T-helper 1 cell treated with Interleukin-12 subunit alpha and Interleukin-12 subunit beta and Interleukin-4 antibody, amounts not matched to agents 30 μg/mL and 1 μg/mL, for 36 hours (primary cell): ENCODE data around the gene CLDN5.
"Not testable (repeated sequence)": the region's sequence is repeated elsewhere in the genome, so short reads cannot be mapped to it uniquely, and the experiment has no call there.

Source experiments
- H3K27ac Mint-ChIP-seq: one replicate; pipeline ENCODE4 v1.8.0; 2021; ENCODE audit warnings: mild to moderate bottlenecking, mixed read lengths
- H3K27me3 Mint-ChIP-seq: one replicate; pipeline ENCODE4 v1.8.0; 2021; ENCODE audit warnings: low read depth, mixed read lengths
- H3K36me3 Mint-ChIP-seq: one replicate; pipeline ENCODE4 v1.8.0; 2021; ENCODE audit warnings: low read depth, mixed read lengths
- H3K4me1 Mint-ChIP-seq: one replicate; pipeline ENCODE4 v1.8.0; 2021; ENCODE audit warnings: low read depth, mixed read lengths
- H3K4me3 Mint-ChIP-seq: one replicate; pipeline ENCODE4 v1.8.0; 2021; ENCODE audit warnings: mild to moderate bottlenecking, moderate library complexity, mixed read lengths
- H3K9me3 Mint-ChIP-seq: one replicate; pipeline ENCODE4 v1.8.0; 2021; ENCODE audit warnings: mixed read lengths

CLDN5 gene

DNA sequence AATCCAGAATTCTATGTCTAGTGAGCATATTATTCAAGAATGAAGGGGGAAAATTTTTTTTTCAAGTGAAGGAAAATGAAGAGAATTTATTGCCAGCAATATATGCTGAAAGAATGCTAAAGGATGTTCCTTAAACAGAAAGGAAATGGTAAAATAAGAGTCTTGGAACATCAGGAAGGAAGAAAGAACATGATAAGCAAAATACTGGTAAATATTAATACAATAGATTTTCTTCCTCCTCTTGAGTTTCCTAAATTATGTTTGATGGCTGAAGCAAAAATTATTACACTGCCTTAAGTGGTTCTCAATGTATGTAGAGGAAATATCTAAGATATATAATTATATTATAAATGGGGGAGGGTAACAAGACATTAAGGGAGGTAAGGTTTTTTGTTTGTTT is 9.6 kb upstream of the CLDN5 start:
- Mint-ChIP-seq H3K27ac (no peak overlapping the region), H3K27me3 (peaks cover 11% of the 10 kb centered on the region), H3K36me3 (no peaks in the 10 kb centered on the region), H3K9me3 (no peaks in the 10 kb centered on the region), H3K4me3 (no peak overlapping the region), H3K4me1 (no peaks in the 10 kb centered on the region)

DNA sequence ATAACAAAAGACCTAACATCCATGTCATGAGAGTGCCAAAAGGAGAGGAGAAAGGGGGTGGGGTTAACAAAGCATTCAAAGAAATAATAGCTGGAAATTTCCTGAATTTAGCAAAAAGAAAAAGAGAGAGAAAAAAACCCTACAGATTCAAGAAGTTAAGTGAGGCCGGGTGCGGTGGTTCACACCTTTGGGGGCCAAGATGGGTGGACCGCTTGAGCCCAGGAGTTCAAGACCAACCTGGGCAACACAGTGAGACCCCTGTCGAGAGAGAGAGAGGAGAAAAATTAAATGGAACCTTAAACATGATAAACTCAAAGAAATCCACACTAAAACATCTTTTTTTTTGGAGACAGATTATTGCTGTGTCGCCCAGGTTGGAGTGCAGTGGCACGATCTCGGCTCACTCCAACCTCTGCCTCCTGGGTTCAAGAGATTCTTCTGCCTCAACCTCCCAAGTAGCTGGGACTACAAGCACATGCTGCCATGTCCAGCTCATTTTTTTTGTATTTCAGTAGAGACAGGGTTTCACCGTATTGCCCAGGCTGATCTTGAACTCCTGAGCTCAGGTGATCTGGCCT is 8.9 kb upstream of the CLDN5 start:
- Mint-ChIP-seq H3K27me3 (peaks cover 11% of the 10 kb centered on the region), H3K4me1 (no peaks in the 10 kb centered on the region), H3K27ac (no peak overlapping the region), H3K36me3 (no peaks in the 10 kb centered on the region), H3K4me3 (no peak overlapping the region), H3K9me3 (no peaks in the 10 kb centered on the region)

DNA sequence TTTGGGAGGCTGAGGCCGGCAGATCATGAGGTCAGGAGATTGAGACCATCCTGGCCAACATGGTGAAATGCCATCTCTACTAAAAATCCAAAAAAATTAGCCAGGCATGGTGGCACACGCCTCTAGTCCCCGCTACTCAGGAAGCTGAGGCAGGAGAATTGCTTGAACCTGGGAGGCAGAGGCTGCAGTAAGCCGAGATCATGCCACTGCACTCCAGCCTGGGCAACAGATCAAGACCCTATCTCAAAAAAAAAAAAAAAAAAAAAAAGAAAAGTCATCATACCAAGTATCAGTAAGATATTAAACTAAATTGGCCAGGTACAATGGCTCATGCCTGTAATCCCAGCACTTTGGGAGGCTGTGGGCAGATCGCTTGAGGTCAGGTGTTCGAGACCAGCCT is 7.1 kb upstream of the CLDN5 start:
- peaks cover 15% of the 10 kb centered on the region for H3K27me3 Mint-ChIP-seq
- H3K36me3 Mint-ChIP-seq, H3K4me1 Mint-ChIP-seq, H3K9me3 Mint-ChIP-seq, H3K4me3 Mint-ChIP-seq, H3K27ac Mint-ChIP-seq: not testable (repeated sequence)

DNA sequence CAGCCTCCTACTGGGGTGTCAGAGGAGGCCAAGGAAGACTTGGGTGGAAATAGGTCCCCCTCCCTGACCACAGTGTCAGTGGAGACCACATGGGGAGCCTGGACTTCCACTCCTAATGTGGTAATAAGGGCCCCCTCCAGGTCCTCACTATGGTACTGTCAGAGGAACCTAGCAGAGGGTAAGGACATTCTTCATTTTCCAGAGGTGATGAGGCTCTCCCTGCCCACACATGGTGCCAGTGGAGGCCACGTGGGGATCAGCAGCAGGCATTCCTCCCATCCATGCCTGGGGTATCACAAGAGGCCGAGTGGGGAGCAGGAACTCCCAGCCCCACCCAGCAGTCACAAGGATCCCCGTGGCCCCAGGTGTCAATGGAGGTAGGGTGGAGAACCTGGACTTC is 6.5 kb upstream of the CLDN5 start:
- H3K36me3 Mint-ChIP-seq, result no peaks in the 10 kb centered on the region
- H3K4me3 Mint-ChIP-seq, result no peak overlapping the region
- H3K27ac Mint-ChIP-seq, result no peak overlapping the region
- peaks cover 18% of the 10 kb centered on the region for H3K27me3 Mint-ChIP-seq
- no peaks in the 10 kb centered on the region for H3K4me1 Mint-ChIP-seq
- no peaks in the 10 kb centered on the region for H3K9me3 Mint-ChIP-seq

DNA sequence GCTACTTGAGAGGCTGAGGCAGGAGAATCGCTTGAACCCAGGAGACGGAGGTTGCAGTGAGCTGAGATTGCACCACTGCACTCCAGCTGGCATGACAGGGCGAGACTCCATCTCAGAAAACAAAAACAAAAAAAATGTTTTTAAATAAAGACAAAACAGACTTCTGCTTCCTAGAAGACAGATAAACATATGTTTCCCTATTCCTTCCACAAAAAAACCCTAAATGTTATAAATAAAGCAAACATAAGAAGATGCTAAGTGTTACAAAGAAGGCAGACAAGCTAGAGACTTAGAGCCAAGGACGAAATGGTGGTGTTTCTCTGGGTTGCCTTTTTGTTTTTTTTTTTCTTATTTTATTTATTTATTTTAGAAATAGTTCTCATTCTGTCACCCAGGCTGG is 5.6 kb upstream of the CLDN5 start:
- Mint-ChIP-seq H3K27ac (no peak overlapping the region), H3K36me3 (no peaks in the 10 kb centered on the region), H3K4me1 (peaks cover under 1% of the 10 kb centered on the region), H3K9me3 (no peaks in the 10 kb centered on the region), H3K27me3 (peaks cover 22% of the 10 kb centered on the region), H3K4me3 (no peak overlapping the region)

DNA sequence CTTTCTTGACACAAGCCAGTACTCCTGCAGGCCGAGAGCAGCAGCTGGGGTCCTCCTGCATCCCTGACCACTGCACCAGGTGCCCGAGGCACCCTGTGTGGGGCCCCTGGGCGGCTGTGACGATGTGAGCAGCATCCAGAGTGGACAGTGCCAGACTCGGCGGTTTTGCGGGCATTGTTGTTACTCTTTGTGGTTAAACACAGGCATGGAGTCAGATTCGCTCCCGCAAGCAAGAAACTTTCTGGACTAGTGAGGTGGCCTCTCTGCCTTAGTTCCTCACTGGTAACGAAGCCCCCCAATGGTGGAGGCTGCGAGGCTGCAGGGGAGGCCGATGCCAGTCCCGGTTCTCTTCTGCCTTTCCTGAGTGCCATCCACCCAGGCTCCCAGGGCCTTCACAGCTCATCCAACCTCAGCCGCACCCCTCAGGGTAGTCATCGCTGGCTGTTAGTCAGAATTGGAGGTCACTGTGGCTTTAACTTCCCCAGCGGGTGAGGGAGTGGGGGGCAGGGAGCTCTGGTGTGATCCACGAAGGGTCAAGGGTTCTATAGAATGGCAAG is 3.7 kb upstream of the CLDN5 start:
- Mint-ChIP-seq H3K4me3 (no peak overlapping the region), H3K36me3 (no peaks in the 10 kb centered on the region), H3K4me1 (peaks cover 3% of the 10 kb centered on the region), H3K27ac (no peak overlapping the region), H3K27me3 (peaks cover 21% of the 10 kb centered on the region), H3K9me3 (no peaks in the 10 kb centered on the region)

DNA sequence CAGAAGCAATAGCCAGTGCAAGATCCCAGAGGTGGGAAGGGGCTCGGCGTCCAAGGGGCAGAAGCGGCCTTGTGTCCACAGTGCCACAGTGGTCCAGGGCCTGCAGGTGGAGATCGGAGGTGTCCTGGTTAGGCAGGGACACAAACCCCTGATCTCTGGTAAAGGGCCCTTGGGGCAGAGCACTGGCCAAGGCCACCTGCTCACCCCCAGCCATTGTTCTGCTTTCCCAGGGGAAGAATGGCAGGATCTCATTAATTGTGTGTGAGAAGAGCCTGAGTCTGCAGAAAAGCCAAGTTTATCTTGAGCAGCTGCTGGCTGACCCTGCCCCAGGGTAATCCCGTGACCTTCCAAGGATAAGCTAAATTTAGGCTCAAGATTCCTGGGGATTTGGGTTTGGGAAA is 3.1 kb upstream of the CLDN5 start:
- peaks cover 21% of the 10 kb centered on the region for H3K27me3 Mint-ChIP-seq
- H3K4me3 Mint-ChIP-seq, result no peak overlapping the region
- H3K4me1 Mint-ChIP-seq, result peaks cover 6% of the 10 kb centered on the region
- no peak overlapping the region for H3K27ac Mint-ChIP-seq
- no peaks in the 10 kb centered on the region for H3K9me3 Mint-ChIP-seq
- no peaks in the 10 kb centered on the region for H3K36me3 Mint-ChIP-seq

DNA sequence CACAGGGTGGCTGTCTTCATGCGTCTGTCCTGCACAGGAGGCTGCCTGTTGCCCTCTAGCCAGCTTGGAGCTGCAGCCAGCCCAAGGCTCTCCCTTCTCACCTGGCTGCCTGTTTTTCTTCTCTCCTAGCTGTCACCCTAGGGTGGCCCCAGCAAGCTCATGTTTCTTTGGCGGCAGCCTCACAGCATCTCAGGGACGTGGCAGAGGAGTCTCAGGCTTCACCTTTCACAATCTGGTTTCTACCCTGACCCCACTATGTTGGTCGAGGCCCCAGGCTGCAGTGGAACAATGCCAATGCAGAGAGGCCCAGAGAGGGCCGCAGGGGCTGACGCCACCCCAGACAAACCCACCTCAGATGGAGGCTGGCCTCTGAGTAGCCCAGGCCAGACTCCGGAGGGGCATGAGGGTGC is 2.5 kb upstream of the CLDN5 start:
- Mint-ChIP-seq H3K36me3 (no peaks in the 10 kb centered on the region), H3K4me1 (peaks cover 6% of the 10 kb centered on the region), H3K27ac (no peak overlapping the region), H3K4me3 (no peak overlapping the region), H3K9me3 (no peaks in the 10 kb centered on the region), H3K27me3 (peaks cover 21% of the 10 kb centered on the region)

DNA sequence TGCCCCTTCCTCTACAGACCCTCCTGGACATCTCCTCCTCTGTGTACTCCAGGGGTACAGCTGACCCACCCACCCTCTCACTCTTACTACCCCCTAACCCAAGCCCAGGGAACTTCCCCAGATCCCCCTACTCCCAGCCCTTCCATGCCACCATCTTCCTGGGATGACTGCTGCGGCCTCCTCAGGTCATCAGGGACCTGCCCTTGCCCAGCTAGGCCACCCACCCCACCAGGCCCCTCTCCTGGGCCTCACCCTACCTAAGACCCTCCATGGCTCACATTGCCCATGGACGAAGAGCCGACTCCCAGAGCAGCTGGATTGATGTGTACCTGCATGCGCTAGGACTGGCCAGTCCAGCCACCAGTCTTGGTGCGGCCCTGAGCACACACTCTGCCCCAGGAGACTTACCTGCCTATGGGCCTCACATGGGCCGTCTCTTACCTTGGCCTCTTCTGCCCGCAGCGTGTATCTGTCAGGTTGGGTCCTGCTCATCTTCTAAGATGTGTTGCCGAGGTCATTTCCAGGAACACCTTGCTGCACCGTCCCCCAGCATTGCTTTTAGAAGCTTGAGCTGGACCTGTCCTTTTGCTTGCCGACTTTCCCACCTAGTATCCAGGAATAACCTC is 2.0 kb upstream of the CLDN5 start:
- Mint-ChIP-seq H3K36me3 (no peaks in the 10 kb centered on the region), H3K27me3 (peaks cover 21% of the 10 kb centered on the region), H3K4me1 (peaks cover 6% of the 10 kb centered on the region), H3K9me3 (no peaks in the 10 kb centered on the region), H3K27ac (no peak overlapping the region), H3K4me3 (no peak overlapping the region)

DNA sequence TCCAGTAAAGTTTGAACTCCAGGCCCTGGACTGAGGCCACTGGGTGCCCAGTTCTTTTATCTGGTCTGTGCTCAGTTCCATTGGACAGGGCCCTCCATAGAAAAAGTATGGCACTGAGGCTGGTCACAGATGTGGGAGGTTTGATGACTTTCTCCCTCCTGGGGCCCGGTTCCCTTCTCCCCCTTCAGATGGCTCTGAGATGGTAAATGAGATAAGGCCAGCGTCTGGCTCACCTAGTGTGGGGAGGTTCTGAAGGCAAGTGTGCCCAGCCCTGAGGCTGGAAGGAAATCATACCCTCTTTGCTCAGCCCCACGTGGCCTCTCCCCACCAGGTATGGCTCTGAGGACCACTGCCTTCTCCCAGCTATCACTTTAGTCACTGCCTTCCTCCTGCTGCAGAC is 1.5 kb upstream of the CLDN5 start:
- peaks cover 1% of the 10 kb centered on the region for H3K36me3 Mint-ChIP-seq
- H3K27ac Mint-ChIP-seq, result no peak overlapping the region
- peak overlapping the region; percentile 33 for H3K4me3 Mint-ChIP-seq
- peaks cover 6% of the 10 kb centered on the region for H3K4me1 Mint-ChIP-seq
- no peaks in the 10 kb centered on the region for H3K9me3 Mint-ChIP-seq
- peaks cover 21% of the 10 kb centered on the region for H3K27me3 Mint-ChIP-seq

DNA sequence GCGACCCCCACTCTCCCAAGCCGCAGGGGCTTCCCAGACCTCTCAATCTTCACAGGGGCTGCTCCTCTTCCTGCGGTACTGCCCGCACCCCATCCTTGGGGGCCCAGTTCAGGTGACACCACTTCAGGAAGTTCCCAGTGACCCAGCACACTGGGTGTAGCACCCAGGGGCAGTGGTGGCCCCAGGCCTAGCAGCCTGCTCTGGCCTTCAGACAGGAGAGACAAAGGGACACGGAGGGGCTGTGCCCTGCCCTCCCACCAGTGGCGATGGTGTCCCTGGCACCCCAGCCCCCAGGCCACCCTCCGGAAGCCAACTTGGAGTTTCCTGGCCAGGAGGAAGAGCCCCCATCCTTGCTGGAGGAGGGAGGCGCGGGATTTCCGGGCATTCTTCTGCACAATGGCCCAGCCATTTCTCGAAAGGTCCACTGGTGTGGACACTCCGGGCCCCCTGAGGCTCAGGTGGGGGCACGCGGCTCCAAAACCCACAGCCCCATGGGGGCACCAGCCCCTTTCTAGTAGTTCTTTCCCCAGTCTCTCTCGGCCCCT is 978 bp upstream of the CLDN5 start:
- no peaks in the 10 kb centered on the region for H3K9me3 Mint-ChIP-seq
- peaks cover 2% of the 10 kb centered on the region for H3K36me3 Mint-ChIP-seq
- H3K4me3 Mint-ChIP-seq, result peak overlapping the region; percentile 79
- peaks cover 21% of the 10 kb centered on the region for H3K27me3 Mint-ChIP-seq
- H3K4me1 Mint-ChIP-seq, result peaks cover 6% of the 10 kb centered on the region
- H3K27ac Mint-ChIP-seq, result no peak overlapping the region

DNA sequence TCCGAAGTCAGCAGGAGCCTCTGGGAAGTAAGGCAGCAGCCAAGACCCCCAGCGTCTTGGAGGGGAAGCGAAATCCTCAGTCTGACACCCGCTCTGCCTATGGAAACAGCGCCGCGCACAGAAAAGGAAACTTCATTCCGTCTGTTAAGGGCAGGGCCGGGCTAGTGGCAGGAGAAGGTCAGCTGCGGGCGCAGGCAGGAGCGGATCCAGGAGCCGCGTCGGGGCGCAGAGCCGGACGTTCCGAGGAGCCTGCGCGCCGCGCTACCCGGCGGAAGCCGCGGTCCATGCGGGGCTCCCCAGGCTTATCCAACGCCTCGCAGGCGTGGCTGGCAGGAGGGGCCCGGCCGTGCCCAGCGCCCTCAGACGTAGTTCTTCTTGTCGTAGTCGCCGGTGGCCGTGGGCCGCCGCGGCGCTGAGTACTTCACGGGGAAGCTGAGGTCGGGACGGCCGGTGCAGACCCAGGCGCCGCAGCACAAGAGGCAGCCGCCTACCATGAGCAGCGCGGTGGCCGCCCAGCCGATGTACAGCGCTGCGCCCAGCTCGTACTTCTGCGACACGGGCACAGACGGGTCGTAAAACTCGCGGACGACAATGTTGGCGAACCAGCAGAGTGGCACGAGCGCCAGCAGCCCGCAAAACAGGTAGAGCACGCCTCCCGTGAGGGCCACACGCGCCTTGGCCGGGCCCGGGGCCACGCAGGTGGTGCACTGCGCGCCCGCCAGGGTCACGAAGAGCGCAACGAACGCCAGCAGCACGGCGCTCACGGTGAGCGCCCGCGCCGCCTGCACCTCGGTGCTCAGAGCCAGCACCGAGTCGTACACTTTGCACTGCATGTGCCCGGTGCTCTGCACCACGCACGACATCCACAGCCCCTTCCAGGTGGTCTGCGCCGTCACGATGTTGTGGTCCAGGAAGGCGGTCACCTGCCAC is 705 bp downstream of the CLDN5 start:
- no peaks in the 10 kb centered on the region for H3K9me3 Mint-ChIP-seq
- H3K36me3 Mint-ChIP-seq, result peaks cover 2% of the 10 kb centered on the region
- peaks cover 6% of the 10 kb centered on the region for H3K4me1 Mint-ChIP-seq
- H3K4me3 Mint-ChIP-seq, result peak overlapping the region; percentile 74
- H3K27me3 Mint-ChIP-seq, result peaks cover 21% of the 10 kb centered on the region
- H3K27ac Mint-ChIP-seq, result peak overlapping the region; percentile 49

DNA sequence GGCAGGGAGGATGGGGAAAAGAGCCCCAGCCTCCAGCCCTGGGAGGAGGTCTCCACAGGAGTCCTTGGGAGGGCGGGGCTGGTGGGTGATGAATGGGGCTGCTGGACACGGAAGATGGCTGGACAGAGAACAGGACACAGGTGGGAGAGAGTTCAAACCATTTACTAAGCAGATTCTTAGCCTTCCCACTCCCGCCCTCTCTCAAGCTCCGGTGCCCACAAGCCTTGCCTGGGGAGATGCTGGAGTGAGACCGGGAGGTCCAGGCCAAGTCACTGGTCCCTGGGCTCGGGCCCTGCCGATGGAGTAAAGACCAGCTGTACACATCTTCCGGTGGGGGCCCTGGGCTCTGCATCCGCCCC is 1.4 kb downstream of the CLDN5 start:
- H3K4me1 Mint-ChIP-seq, result peaks cover 6% of the 10 kb centered on the region
- peaks cover 21% of the 10 kb centered on the region for H3K27me3 Mint-ChIP-seq
- peak overlapping the region; percentile 49 for H3K27ac Mint-ChIP-seq
- peak overlapping the region; percentile 74 for H3K4me3 Mint-ChIP-seq
- peaks cover 2% of the 10 kb centered on the region for H3K36me3 Mint-ChIP-seq
- H3K9me3 Mint-ChIP-seq, result no peaks in the 10 kb centered on the region

DNA sequence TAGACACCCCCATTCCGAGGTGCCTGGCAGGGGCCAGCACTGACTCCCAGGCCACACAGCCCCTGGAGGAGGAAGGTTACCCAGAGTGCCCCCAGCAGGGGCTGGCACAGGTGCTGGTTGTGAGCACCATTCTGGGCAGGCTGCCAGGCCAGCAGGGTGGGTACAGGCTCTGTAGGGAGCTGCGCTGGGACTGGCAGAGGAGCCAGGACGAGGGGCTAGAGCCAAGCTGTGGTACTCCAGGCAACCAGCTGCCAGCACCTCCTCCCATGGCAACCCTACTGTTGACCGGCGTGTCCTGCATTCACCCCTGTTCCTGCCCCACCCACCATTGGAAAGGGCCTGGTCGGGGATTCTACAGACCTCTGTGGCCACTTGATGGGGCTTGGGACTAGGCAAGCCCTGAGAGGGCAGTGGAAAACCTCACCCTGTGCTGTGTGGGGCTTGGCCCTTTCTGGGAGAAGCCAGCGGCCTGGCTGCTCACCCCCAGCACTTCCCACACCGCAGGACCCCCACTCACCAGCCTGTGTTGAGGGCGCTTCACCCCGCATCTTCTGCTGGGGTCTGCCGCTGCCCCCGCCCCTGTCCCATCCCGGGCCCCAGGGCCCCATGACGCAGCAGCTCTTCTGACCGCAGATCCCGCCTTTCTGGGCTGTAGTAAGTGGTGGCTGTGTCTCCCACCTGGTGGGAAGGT is 1.9 kb downstream of the CLDN5 start:
- peak overlapping the region; percentile 49 for H3K27ac Mint-ChIP-seq
- H3K4me3 Mint-ChIP-seq, result peak overlapping the region; percentile 74

More for the DNA sequence above, 1.9 kb downstream of the CLDN5 start:
- H3K27me3 Mint-ChIP-seq, result peaks cover 21% of the 10 kb centered on the region
- peaks cover 5% of the 10 kb centered on the region for H3K36me3 Mint-ChIP-seq
- H3K9me3 Mint-ChIP-seq, result no peaks in the 10 kb centered on the region
- H3K4me1 Mint-ChIP-seq, result peaks cover 6% of the 10 kb centered on the region
